Spinal cord (tissue), 10 donors: Measurements from ENCODE around the gene FNBP1. TPM values are rescaled to one million over a fixed set of nuclear protein-coding genes. Genes with fewer than 3 reads are reported as not detected.
A peak's percentile ranks its signal among the peaks of the same experiment; 100 is the strongest.

ENCODE experiments used
- DNase-seq, 6 donors: peaks; one replicate each; pipeline versions ENCODE4 v3.0.0 to v3.0.0-alpha.2; 2013 to 2015; ENCODE audit warnings: low spot score in 6 of 6, low read depth in 4 of 6
- H3K27ac ChIP-seq: one replicate; pipeline ENCODE4 v1.5.1; 2013; ENCODE audit warnings: low read depth, low read length, control low read depth
- H3K27me3 ChIP-seq: one replicate; pipeline ENCODE4 v1.6.1; 2013; ENCODE audit warnings: low read length; ENCODE audit not compliant: control insufficient read depth, insufficient read depth
- H3K36me3 ChIP-seq: one replicate; pipeline ENCODE4 v1.6.1; 2013; ENCODE audit warnings: low read length; ENCODE audit not compliant: control insufficient read depth, insufficient read depth
- H3K4me1 ChIP-seq: one replicate; pipeline ENCODE4 v1.6.1; 2013; ENCODE audit warnings: low read length; ENCODE audit not compliant: control insufficient read depth, insufficient read depth
- H3K4me3 ChIP-seq: one replicate; pipeline ENCODE4 v1.5.1; 2013; ENCODE audit warnings: low read depth, low read length, control low read depth
- H3K9me3 ChIP-seq: one replicate; pipeline ENCODE4 v1.6.1; 2013; ENCODE audit warnings: low read length; ENCODE audit not compliant: control insufficient read depth, insufficient read depth
- WGBS: methylation state at CpG from one replicate; pipeline ENCODE4 v1.1.5; 2013; ENCODE audit warnings: missing lambda C conversion rate; ENCODE audit not compliant: insufficient coverage; 5-methylcytosine and 5-hydroxymethylcytosine counted together
- polyA plus RNA-seq, 2 donors: library from polyadenylated mRNA; unstranded; fragments of 120-200 nt; gene quantifications; one replicate each; pipeline ENCODE4 v1.2.1, GENCODE V29; 2013; ENCODE audit not compliant: insufficient read length in 2 of 2
- total RNA-seq, 2 donors: library from RNA; depleted of rRNA in 1 of 2; stranded (reverse); fragments of 120-200 nt in 1 of 2; fragments of >200 nt in 1 of 2; gene quantifications; one replicate each; pipeline versions ENCODE4 v1.2.3 to v1.2.4, GENCODE V29; 2013 to 2014
- donor health status: healthy.

The FNBP1 gene
- total and polyA plus RNA-seq, 4 donors, result 47.8 to 105 (median 79.2) TPM

DNA sequence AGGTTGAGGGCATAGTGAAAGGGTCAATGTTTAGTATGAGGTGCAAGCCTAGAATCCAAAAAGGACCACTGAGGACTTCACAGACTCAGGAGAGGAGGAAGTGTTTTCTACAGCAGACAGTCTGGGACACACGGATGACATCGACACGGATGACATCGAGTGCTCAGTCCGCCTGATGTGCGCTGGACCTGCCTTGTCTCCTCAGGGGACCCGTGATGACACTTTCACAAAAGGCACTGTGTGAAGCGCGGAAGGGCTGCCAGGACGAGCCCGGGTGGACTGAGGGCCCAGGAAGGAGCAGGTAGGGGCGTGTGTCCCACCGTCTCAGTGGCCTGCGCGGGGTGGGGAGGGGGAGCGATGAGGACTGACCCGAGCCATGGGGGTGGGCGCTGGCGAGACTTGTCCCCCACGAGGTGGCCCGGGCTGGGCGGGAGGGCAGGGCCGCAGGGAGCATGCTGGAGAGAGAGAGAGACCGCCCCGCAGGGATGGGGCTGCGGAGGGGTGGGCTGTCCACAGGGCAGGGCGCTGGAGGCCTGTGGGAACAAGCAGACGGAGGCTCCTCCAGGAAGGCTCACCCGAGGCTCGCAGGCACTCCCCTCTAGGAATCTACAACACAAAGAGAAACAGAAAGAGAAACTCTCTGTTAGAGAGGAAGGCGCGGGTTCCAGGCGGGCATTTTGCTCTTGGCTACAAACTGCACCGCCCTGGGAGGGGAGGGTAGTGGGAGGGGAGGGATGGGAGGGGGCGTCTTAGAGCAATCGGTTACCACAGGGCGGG is 152.9 kb downstream of the FNBP1 start:
- Histone ChIP-seq H3K27me3 (no peaks in the 10 kb centered on the region), H3K36me3 (peaks cover 47% of the 10 kb centered on the region), H3K9me3 (no peaks in the 10 kb centered on the region), H3K4me3 (no peak overlapping the region), H3K27ac (no peak overlapping the region), H3K4me1 (peaks cover 26% of the 10 kb centered on the region)
- 43% methylated on average over 26 of the region's 37 CpGs for WGBS
- DNase-seq, result no peak

DNA sequence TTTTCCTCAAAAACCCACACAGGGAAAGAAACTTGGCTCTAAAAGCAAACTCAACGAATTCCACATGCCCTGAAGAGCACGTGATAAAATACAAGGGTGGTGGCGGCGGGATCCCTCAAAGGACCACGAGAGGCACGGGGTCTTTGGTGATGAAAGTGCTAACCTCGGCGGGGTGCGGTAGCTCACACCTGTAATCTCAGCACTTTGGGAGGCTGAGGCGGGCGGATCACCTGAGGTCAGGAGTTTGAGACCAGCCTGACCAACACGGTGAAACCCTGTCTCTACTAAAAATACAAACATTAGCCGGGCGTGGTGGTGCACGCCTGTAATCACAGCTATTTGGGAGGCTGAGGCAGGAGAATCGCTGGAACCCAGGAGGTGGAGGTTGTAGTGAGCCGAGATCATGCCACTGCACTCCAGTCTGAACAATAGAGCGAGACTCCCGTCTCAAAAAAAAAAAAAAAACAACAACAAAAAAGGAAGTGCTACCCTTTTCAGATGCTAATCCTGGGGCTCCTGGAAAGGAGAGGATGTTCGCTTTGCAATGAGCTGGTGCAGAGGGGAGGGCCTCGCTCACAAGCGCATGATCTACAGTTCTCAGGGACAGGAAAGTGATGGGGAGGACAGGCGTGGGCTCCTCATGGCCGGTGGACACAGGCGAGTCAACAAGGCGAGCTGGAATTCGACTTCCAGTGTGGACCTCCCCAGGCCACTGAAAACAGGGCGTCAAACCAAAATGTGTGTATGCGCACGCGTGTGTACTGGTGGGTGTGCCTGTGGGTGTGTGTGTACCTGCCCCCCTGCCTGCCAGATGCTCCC is 153.7 kb downstream of the FNBP1 start:
- Histone ChIP-seq H3K27me3 (no peaks in the 10 kb centered on the region), H3K36me3 (peaks cover 50% of the 10 kb centered on the region), H3K4me1 (peaks cover 33% of the 10 kb centered on the region), H3K9me3 (no peaks in the 10 kb centered on the region), H3K27ac (no peak overlapping the region), H3K4me3 (no peak overlapping the region)
- DNase-seq, result no peak
- 95% methylated on average over 22 of the region's 31 CpGs for WGBS

- no peak for DNase-seq
- Histone ChIP-seq H3K27ac (no peak overlapping the region), H3K36me3 (peaks cover 50% of the 10 kb centered on the region), H3K4me1 (peaks cover 39% of the 10 kb centered on the region), H3K9me3 (no peaks in the 10 kb centered on the region), H3K27me3 (no peaks in the 10 kb centered on the region), H3K4me3 (no peak overlapping the region)
- 87% methylated on average over 15 of the region's 29 CpGs for WGBS
Measured at GRCh38 chr9:129888293-129889121, 154.5 kb downstream of the FNBP1 start.

- WGBS, result 74% methylated on average over 15 of the region's 27 CpGs
- H3K9me3 ChIP-seq, result no peaks in the 10 kb centered on the region
- H3K4me1 ChIP-seq, result peaks cover 39% of the 10 kb centered on the region
- H3K27me3 ChIP-seq, result no peaks in the 10 kb centered on the region
- no peak for DNase-seq
- no peak overlapping the region for H3K4me3 ChIP-seq
- H3K27ac ChIP-seq, result no peak overlapping the region
- peaks cover 59% of the 10 kb centered on the region for H3K36me3 ChIP-seq
Measured at GRCh38 chr9:129887334-129888292, 155.4 kb downstream of the FNBP1 start.

DNA sequence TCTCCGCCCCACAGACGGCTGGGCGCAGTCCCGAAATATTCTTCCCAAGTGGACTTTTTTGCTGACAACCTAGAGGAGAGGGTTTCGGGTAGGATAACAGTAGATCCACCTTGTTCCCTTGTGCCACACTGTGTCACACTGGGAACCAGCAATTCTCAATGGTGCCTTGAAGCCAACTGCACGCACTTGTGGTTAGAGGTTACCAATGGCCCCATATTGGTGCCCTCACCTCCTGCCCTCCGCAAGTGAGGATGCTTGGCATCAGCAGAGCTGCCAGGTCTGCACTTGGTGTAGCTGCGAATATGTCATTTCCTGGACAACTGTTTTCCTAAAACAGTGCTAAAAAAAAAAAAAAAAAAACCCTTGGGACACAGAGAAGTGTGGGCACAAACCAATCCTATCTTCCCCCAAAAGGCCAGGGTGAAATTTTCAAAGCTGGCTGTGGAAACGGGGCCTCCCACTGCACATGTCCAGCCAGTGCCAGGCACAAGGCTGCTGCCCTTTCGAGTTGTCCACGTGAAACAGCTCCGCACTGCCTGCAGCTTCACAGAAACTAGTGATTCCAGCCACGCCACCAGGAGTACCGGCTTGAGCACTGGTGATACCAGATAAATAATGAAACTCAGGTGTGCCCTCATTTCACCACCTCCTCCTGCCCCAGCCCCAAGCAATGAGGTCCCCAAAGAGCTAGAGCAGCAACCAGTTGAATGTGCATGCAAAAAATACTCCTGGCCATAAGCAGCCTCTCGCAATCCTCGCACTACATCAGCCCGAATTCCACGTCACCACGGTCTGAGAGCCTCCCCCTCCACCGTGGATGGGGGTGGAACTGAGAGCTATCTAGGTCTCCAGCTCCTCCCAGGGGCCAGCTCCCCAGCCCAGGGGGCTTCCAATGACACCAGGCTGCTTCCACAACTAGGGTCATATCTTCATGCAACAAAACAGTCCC is 156.5 kb downstream of the FNBP1 start:
- WGBS, result 79% methylated on average over 19 of the region's 20 CpGs
- no peak for DNase-seq
- Histone ChIP-seq H3K27me3 (no peaks in the 10 kb centered on the region), H3K27ac (no peak overlapping the region), H3K4me3 (no peak overlapping the region), H3K36me3 (peaks cover 57% of the 10 kb centered on the region), H3K4me1 (peaks cover 39% of the 10 kb centered on the region), H3K9me3 (no peaks in the 10 kb centered on the region)

GRCh38 chr9:129885670-129886106 is 157.3 kb downstream of the FNBP1 start:
- peak in 4 of 6 donors; percentile 31 to 86 (median 64) for DNase-seq
- Histone ChIP-seq H3K27me3 (no peaks in the 10 kb centered on the region), H3K9me3 (no peaks in the 10 kb centered on the region), H3K27ac (no peak overlapping the region), H3K4me1 (peaks cover 41% of the 10 kb centered on the region), H3K4me3 (peak overlapping the region; percentile 19), H3K36me3 (peaks cover 53% of the 10 kb centered on the region)
- 3% methylated on average over 27 of the region's 27 CpGs for WGBS

DNA sequence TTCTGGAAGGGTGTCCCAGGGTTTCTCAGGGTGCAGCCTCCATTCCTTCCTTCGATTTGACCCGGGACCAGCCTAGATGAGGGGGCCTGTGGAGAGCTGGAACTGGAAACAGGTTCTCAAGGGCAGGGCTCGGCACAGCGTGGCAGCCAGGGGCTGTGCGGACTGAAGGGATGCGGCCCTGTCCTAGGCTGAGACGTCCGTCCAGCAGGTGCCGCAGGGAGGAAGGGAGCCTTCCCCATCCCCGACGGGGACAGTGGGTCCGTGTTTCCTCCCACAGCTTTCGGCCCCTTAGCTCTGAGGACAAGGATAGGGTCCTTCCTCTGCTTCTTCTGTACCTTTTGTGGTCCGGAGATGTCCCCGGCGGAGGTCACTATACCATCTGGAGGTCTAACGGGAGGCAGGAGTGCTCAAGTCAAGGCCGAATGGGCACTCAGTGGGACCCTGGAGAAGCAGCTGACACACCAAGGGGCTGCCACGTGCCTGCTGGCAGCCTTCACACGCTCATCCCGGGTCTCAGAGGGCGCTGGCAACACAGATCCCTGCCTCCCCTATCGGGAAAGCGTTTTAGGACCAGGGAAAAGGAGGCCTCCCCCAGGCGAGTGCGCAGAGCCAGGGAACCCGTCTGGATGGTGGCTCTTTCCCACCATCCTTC is 157.8 kb downstream of the FNBP1 start:
- Histone ChIP-seq H3K4me3 (no peak overlapping the region), H3K4me1 (peaks cover 42% of the 10 kb centered on the region), H3K9me3 (no peaks in the 10 kb centered on the region), H3K27ac (no peak overlapping the region), H3K36me3 (peaks cover 47% of the 10 kb centered on the region), H3K27me3 (no peaks in the 10 kb centered on the region)
- peak in 1 of 6 donors; percentile 27 for DNase-seq
- WGBS, result 36% methylated on average over 27 of the region's 27 CpGs
